GM19193 (cell line): ENCODE results near the gene BIRC3.

Source experiments
- POLR2A ChIP-seq: IDR thresholded peaks from 4 replicates; pipeline ENCODE4 v1.6.1; 2011; ENCODE audit not compliant: insufficient read depth, insufficient read length; ENCODE audit errors: extremely low read depth

Gene BIRC3

GRCh38 chr11:102312667-102313066, 4.6 kb upstream of the BIRC3 start:
- no peak for TF ChIP-seq POLR2A

DNA sequence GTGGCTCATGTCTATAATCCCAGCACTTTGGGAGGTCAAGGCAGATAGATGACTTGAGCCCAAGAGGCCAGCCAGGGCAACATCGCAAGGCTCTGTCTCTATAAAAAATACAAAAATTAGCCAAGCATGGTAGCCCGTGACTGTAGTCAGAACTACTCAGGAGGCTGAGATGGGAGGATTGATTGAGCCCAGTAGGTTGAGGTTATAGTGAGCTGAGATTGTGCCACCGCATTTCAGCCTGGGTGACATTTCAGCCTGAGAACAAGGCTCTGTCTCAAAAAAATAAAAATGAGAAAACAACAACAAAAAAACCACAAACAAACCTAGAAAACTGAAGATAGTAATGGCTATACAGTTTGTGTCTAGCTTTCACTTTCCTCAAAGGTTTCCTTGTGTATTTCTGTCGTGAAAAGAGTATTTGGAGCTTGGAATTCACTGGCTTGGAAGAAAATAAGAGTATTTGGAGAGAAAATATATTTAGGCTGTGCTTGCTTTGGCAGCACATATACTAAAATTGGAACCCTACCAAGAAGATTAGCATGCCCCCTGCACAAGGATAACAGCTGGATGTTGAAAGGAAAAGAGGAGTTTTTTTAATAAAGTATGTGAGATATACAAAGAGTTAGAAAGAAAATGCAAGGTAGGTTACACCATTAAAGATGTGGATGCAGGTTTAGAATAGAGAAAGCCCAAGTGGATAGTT, 3.9 kb upstream of the BIRC3 start:
- no peak for TF ChIP-seq POLR2A

DNA sequence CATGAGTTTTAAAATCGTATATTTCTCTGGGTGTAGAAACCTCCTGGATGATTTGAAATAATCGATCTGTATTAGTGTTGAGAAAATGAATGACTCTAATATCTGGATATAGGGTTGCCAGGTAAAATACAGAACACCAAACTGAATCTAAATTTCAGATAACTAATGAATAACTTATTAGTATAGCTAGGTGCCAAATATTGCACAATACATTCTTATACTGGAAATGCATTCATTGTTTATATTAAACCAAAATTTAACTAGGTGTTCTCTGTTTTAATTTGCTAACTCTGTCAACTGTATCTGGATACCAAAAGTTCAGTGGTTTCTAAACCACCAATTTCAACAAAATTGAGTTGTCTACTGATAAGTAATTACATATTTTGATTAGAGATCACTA, 2.5 kb upstream of the BIRC3 start:
- TF ChIP-seq POLR2A = no peak

DNA sequence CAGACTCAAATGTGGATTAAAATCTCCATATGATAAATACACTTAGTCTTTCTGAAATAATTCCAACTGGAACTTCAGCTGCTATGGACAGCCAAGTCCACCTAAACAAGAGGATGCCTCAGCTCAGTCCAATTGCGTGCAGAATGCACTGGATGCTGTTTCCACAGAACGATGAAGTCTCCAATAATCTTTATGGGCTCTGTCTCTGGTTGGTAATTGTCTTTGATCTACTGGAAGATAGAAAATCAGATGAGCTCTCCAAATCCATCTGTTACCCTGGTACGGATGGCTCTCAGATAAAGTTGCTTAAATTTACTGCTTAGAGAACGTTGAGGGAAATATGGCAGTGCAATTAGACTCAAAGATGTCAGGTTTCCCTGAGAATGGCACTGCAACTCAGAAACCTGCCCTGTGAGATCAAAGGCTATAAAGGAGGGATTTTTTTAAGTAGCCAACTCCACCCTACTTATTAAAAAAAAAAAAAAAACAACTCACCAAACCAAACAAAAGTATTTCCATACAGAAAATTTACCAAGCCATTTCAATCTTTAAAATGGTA, 859 bp upstream of the BIRC3 start:
- peak; percentile 27 for TF ChIP-seq POLR2A

- no peak for TF ChIP-seq POLR2A
Measured at GRCh38 chr11:102317768-102318103, 452 bp downstream of the BIRC3 start.

GRCh38 chr11:102318469-102318868, 1.2 kb downstream of the BIRC3 start:
- TF ChIP-seq POLR2A = peak; percentile 60

DNA sequence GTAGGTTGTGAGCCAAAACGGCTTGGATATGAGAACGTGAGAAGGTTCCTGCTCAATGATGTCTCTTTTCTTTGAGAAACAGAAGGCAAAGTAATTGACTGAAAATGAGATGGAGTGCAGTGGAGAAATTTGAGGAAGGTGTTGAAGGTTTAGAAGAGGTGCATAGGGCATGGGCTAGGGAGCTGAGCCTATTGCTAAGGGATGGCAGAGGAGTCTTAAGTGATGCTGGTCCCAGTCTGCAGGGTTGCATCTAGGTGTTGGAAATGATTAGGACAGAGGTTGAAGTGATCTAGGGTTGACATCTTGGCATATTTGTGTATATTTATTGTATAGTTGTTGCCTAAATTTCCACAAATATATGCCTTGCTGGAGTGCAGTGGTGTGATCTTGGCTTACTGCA, 2.3 kb downstream of the BIRC3 start:
- TF ChIP-seq POLR2A = no peak

DNA sequence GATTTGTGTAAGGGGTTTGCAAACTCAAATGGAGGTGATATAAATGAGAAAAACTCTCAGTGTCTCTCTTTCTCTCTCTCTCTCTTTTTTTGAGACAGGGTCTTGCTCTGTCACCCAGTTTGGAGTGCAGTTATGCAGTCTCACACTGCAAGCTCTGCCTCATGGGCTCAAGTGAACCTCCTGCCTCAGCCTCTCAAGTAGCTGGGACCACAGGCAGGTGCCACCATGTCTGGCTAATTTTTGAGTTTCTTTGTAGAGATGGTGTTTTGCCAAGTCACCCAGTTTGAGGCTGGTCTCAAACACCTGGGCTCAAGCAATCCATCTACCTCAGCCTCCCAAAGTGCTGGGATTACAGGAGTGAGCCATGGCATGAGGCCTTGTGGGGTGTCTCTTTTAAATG, 2.9 kb downstream of the BIRC3 start:
- no peak for TF ChIP-seq POLR2A

GRCh38 chr11:102320679-102321078, 3.4 kb downstream of the BIRC3 start:
- TF ChIP-seq POLR2A = no peak

- no peak for TF ChIP-seq POLR2A
Measured at GRCh38 chr11:102322560-102322959, 5.3 kb downstream of the BIRC3 start.

- TF ChIP-seq POLR2A = no peak
Measured at GRCh38 chr11:102323542-102324251, 6.4 kb downstream of the BIRC3 start.

- no peak for TF ChIP-seq POLR2A
Measured at GRCh38 chr11:102325088-102325487, 7.8 kb downstream of the BIRC3 start.

- TF ChIP-seq POLR2A = no peak
Measured at GRCh38 chr11:102328748-102329147, 11.5 kb downstream of the BIRC3 start.

- no peak for TF ChIP-seq POLR2A
Measured at GRCh38 chr11:102330231-102330630, 12.9 kb downstream of the BIRC3 start.

GRCh38 chr11:102331341-102331740, 14.1 kb downstream of the BIRC3 start:
- TF ChIP-seq POLR2A = no peak

GRCh38 chr11:102332611-102332994, 15.3 kb downstream of the BIRC3 start:
- TF ChIP-seq POLR2A = no peak
